Measurements from ENCODE around the gene PDXK.

DNA sequence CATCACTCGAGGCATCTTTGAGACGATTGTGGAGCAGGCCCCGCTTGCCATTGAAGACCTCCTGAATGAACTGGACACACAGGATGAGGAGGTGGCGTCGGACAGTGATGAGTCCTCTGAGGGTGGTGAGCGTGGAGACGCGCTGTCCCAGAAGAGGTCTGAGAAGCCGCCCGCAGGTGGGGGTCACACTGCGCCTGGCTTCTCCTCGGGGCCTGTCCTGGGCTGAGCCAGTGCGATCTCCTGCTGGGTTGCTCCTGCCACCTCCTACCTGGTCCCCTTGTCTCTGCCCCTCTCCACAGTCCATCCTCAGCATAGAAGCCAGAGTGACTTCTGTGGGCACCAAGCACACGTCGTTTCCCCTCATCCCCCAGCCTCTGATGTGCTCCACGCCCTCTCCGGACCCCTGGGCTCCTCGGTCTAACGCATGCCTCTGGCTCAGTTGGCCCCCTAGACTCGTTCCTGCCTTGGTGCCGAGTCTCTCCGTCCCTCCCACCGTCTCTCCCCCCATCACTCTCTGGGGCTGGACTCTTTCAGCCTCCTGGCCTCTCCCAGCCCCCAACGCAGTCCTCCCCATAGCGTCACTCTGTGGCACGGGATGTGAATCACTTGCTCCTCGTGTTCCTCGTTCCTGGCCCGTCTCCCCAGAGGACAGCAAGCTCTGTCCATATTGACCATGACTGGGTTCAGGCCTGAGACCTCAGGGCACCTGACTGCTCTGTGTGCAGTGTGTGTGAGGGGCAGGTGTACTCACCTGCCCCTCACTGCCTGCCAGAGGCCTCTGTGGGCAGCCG, 79.2 kb downstream of the PDXK start:
- TF ChIP-seq, protein P1, sequence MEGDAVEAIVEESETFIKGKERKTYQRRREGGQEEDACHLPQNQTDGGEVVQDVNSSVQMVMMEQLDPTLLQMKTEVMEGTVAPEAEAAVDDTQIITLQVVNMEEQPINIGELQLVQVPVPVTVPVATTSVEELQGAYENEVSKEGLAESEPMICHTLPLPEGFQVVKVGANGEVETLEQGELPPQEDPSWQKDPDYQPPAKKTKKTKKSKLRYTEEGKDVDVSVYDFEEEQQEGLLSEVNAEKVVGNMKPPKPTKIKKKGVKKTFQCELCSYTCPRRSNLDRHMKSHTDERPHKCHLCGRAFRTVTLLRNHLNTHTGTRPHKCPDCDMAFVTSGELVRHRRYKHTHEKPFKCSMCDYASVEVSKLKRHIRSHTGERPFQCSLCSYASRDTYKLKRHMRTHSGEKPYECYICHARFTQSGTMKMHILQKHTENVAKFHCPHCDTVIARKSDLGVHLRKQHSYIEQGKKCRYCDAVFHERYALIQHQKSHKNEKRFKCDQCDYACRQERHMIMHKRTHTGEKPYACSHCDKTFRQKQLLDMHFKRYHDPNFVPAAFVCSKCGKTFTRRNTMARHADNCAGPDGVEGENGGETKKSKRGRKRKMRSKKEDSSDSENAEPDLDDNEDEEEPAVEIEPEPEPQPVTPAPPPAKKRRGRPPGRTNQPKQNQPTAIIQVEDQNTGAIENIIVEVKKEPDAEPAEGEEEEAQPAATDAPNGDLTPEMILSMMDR (IDR thresholded peaks at IDR 0.05): no peak
- no peak for TF ChIP-seq POLR2A (IDR thresholded peaks at IDR 0.05)

Measured in adrenal gland (tissue), 5 donors.